Measurements from ENCODE around the gene CTNNA1.

The CTNNA1 gene

GRCh38 chr5:138840103-138840502 lies 86.9 kb downstream of the CTNNA1 start:
- Histone ChIP-seq H3K27ac (no peak overlapping the region), H3K36me3 (no peaks in the 10 kb centered on the region), H3K27me3 (no peaks in the 10 kb centered on the region), H3K4me1 (ENCODE audit: control insufficient read depth in 1 of 2, insufficient read depth in 1 of 2, low read depth in 1 of 2, low read length in 1 of 2) (no peaks in the 10 kb centered on the region), H3K4me3 (ENCODE audit: low read depth in 1 of 2, low read length in 1 of 2) (no peak overlapping the region), H3K9me3 (no peaks in the 10 kb centered on the region)
- no peak for TF ChIP-seq CTCF (IDR thresholded peaks at IDR 0.05)

- Histone ChIP-seq H3K4me3 (ENCODE audit: low read depth in 1 of 2, low read length in 1 of 2) (no peak overlapping the region), H3K36me3 (no peaks in the 10 kb centered on the region), H3K27me3 (no peaks in the 10 kb centered on the region), H3K4me1 (ENCODE audit: control insufficient read depth in 1 of 2, insufficient read depth in 1 of 2, low read depth in 1 of 2, low read length in 1 of 2) (no peaks in the 10 kb centered on the region), H3K27ac (no peak overlapping the region), H3K9me3 (no peaks in the 10 kb centered on the region)
- no peak for TF ChIP-seq CTCF (IDR thresholded peaks at IDR 0.05)
Measured at GRCh38 chr5:138841531-138841930, 88.3 kb downstream of the CTNNA1 start.

- Histone ChIP-seq H3K36me3 (no peaks in the 10 kb centered on the region), H3K4me1 (ENCODE audit: control insufficient read depth in 1 of 2, insufficient read depth in 1 of 2, low read depth in 1 of 2, low read length in 1 of 2) (no peaks in the 10 kb centered on the region), H3K4me3 (ENCODE audit: low read depth in 1 of 2, low read length in 1 of 2) (no peak overlapping the region), H3K9me3 (no peaks in the 10 kb centered on the region), H3K27ac (no peak overlapping the region), H3K27me3 (no peaks in the 10 kb centered on the region)
- TF ChIP-seq CTCF (IDR thresholded peaks at IDR 0.05): no peak
Measured at GRCh38 chr5:138843316-138844124, 90.3 kb downstream of the CTNNA1 start.

GRCh38 chr5:138844125-138844461 lies 90.9 kb downstream of the CTNNA1 start:
- no peaks in the 10 kb centered on the region for H3K4me1 ChIP-seq (ENCODE audit: control insufficient read depth in 1 of 2, insufficient read depth in 1 of 2, low read depth in 1 of 2, low read length in 1 of 2)
- no peak for TF ChIP-seq CTCF (IDR thresholded peaks at IDR 0.05)
- no peaks in the 10 kb centered on the region for H3K36me3 ChIP-seq
- H3K27me3 ChIP-seq: no peaks in the 10 kb centered on the region
- no peak overlapping the region for H3K4me3 ChIP-seq (ENCODE audit: low read depth in 1 of 2, low read length in 1 of 2)
- H3K27ac ChIP-seq: no peak overlapping the region
- H3K9me3 ChIP-seq: no peaks in the 10 kb centered on the region

- H3K27me3 ChIP-seq: no peaks in the 10 kb centered on the region
- no peak for TF ChIP-seq CTCF (IDR thresholded peaks at IDR 0.05)
- H3K36me3 ChIP-seq: no peaks in the 10 kb centered on the region
- H3K9me3 ChIP-seq: no peaks in the 10 kb centered on the region
- no peaks in the 10 kb centered on the region for H3K4me1 ChIP-seq (ENCODE audit: control insufficient read depth in 1 of 2, insufficient read depth in 1 of 2, low read depth in 1 of 2, low read length in 1 of 2)
- H3K4me3 ChIP-seq (ENCODE audit: low read depth in 1 of 2, low read length in 1 of 2): no peak overlapping the region
- no peak overlapping the region for H3K27ac ChIP-seq
Measured at GRCh38 chr5:138844812-138845513, 91.7 kb downstream of the CTNNA1 start.
